Inflammatory macrophage (primary cell): ENCODE measurements around the gene GRAPL.
A peak's percentile ranks its signal among the peaks of the same experiment; 100 is the strongest.
"Not testable (repeated sequence)": the region's sequence is repeated elsewhere in the genome, so short reads cannot be mapped to it uniquely, and the experiment has no call there.

Source experiments
- DNase-seq, 2 donors: peaks; one replicate each; pipeline ENCODE4 v3.0.0-alpha.2; 2020 to 2022
- total RNA-seq, 18 experiments: gene quantifications; one replicate each; lab custom pipeline; 2026; ENCODE audit warnings: mixed read lengths in 6 of 18, inconsistent platforms in 2 of 18; lab: John Stamatoyannopoulos, UW

Gene GRAPL
- total RNA-seq, result 0 to 0.11 (median 0) reads per million in 18 experiments

DNA sequence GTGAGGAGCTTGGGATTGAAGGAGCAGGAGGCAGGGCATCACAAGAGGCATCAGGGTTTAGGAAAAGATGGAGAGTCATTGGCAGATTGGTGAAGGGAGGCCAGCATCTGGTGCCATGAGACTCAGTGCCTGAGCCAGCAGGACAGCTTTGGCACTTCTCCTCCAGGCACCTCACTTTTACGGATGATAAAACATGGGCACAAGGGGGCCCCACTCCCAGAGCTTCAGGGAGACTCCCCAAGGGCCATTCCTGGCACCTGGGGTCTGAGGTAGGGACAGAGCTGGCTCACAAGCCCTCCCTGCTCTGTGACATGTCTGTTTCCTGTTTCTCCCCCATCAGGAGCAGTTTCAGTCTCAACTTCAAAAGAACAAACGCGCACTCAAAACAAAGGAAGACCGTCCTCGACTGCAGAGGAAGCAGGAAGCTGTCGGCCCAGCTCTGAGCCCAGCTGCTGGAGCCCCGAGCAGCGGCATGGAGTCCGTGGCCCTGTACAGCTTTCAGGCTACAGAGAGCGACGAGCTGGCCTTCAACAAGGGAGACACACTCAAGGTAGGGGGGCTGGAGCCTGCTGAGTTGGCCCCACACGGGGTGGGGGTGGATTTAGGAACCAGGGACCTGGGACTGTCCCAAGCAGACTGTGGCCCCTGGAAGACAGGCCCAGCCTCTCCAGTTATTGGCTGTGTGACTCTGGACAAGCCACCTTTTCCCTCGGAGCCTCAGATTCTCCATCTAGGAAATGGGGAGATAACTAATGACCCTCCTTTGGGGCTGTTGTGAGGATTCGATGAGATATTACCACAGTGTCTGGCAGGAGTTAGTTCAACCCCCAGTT lies at the start of gene GRAPL:
Gene GRAPL (plus strand): TSS at position 442 of the 833 bp plus-strand sequence. CDS start 31 bp downstream, at position 473.
- not testable (repeated sequence) for DNase-seq

DNA sequence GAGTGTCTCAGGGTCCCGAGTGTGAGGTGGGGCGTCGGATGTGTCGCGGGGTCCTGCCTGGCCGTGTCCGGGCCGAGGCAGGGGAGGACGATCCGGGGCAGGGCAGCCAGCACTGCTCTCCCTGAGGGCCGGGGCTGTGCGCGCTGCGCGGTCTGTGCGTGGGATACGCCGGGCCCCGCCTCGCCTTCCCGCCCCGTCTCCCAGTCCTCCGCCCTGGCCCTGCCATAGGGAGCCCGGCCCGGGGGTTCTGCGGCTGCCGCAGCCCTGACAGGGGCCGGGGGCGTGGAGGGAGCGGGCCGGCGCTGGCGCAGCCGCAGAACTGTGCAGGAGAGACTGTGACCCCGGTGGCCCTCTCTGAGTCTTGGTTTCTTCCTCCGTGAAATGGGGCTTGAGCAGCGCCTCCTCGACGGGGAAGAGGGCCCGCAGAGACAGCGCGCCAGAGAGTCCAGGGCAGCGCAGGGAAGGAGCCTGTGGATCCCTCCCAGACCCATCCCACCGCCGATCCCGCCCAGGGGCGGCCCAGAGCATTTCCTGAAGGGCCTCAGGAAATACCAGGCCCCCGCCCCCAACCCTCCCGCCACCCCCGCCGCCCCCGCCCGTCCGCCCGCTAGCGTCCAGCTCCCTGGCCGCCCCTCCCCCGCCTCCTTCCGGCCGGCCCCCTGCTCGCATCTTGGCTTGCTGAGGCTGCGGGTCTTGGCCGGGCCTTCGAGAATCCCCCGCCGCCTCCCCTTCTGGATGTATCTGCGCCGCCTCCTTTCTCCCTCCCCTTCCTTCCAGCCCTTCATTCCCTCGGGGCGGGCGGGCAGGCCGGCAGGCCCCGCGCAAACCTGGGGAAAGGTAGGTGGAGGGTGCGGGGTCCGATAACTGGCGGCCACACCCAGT lies 38.3 kb upstream of the GRAPL start:
- not testable (repeated sequence) for DNase-seq

DNA sequence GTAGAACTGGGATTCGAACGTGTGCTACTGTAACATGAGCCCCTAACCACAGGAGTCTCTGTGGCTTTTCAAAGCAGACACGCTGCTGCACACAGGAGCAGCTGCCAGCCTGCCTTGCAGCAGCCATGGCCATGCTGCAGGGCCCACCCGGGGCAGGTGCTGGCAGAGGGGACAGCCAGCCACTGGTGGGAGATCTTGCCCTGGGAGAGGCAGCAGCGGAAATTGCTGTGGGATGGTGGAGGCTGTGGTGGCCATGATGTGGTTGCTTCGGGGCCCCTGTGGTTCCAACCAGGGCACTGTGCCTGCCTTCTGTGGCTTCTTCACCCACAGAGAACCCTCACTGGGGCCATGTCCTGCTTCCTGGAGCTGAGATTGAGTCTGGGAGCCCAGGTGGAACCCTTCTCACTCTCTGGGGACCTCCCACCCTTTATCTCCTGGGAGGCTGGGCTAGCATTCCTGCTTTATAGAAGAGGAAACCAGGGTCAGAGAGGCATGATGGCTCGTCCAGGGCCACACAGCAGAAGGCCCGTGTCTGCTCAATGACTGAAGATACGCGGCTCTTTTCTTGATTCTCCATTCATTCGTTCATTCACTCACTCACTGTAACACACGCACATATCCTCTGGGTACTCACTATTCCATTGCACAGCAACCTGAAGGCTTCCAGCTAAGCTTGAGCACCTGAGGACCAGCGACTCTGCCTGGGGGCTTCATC lies 37.2 kb upstream of the GRAPL start:
- not testable (repeated sequence) for DNase-seq

DNA sequence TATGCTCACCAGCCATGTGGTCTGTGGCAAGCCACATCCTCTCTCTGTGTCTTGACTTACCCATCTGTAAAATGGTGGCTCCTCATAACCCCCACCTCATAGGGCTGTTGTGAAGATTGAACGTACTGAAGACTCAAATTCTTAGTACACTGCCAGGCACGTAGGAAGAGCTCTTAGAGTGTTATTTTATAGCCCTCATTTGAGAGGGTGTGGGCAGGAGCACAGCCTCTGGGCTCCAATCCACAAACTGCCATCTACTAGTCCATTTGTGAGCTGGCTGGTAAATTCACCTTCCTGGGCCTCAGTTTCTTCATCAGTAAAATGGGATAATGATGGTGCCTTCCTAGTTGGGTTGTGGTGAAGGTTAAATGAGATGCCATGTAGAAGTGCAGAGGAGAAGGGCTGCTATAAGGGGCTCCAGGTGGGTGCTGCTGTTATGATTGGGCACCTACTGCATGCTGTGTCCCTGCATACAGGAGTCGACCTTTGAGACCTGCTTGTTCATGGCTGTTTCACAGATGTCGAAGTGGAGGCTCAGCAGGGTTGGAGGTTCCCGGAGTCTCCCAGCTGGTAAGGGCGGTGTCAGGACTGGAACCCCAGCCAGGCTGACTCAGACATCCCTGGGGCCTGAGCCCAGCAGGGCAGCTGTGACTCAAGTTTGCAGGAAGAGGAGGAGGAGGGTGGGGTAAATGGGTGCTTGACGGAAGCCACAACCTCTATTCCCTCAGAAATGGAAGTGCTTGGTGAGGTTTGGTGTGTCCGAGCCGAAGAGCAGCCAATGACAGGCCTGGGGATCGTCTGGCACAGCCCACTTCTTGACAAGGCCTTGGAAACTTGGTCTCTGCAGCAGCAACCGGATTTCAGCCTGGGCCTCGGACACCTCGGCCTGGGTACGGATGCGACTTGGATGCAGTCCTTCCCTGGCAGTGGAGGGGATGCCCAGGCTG lies 34.4 kb upstream of the GRAPL start:
- not testable (repeated sequence) for DNase-seq

DNA sequence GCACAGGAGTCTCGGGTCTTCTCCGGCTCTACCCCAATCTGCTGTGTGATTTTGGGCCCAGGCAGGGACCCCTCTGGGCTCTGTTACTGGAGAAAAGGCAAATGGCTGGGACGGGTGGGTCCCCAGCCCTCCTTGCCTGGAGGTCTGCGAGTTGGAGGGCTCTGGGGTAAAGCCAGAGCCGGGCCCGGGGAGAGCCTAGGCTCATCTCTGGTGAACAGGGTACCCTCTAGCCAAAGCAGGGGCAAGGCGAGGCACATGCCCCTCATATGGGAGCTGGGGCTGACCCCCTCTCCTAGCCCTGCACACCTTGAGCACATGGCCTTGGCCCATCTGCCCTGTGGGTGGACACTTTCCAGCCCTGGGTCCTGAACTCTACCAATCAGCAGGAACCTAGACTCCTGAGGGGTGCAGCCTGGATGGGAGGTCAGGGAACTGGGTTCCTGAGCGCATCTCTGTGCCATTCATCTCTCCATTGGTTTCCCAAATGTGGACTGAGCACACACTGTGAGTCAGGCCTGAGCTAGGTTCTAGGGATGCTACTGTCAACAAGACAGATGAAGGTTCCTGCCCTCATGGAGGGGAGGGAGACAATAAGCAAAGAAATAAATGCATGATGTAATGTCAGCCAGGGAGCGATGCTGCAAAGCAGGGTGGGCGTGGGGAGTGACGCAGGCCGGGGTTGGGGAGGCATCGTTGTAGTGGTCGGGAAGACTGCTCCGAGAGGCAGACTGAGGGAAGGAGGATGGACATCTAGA lies 33.5 kb upstream of the GRAPL start:
- not testable (repeated sequence) for DNase-seq

DNA sequence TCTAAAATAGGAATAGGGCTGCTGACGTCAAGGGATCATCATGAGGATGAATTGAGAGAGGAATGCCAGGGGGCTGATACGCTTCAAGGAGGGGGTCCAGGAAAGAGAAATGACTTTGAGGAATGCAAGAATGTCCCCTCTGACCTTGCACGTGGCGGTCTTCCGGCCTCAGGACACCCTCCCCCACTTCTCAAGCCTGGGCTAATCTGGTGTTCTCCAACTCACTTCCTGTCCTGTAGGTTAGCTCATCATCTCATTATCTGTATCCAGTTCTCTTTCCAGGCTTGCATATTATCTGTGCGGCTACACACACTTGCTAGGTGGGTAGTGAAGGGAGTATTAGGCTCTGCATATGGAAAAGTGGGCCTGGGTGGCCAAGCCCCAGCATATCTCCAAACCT lies 18.9 kb upstream of the GRAPL start:
- DNase-seq, result peak in 1 of 2 donors; percentile 2

DNA sequence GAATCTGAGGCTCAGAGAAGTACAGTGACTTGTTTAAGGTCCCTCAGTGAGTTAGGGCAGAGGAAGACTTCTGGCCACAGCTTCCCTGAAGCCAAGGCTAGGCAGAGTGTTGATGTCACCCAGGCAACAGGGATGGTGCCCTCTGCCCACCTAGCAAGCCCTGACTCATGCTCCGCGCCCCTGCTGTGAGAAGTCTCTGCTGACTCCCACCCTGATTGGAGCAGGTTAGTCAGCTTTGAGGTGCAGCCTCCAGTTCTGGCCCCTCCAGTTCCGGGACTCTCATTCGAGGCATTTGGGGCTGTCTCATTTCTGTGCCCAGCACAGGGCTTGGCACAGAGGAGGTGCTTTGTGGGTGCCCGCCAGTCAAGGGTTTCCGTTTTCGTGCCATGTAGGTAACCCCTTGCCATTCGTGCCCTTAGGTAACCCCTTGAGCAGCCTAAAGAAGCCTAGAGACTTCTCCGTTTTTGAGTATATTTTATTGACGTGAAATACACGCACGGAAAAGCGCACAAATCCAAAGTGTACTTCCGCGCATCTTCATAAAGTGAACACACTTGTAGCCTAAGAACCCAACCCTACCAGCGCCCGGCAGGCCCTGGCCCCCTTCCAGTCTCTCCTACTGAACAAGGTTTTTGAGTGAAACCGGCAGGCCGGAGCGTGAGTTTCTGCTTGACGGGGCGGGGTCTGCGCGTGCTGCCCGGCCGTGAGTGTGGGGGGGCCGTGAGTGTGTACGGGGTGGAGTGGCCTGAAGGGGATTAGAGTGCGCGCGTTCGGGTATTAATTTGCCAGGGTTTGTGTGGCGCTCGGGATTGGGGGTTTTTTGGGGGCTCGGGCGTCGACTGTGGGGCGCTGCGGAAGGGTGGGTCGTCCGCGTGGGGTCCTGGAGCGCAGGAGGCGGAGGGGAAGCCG lies 16.9 kb upstream of the GRAPL start:
- not testable (repeated sequence) for DNase-seq

DNA sequence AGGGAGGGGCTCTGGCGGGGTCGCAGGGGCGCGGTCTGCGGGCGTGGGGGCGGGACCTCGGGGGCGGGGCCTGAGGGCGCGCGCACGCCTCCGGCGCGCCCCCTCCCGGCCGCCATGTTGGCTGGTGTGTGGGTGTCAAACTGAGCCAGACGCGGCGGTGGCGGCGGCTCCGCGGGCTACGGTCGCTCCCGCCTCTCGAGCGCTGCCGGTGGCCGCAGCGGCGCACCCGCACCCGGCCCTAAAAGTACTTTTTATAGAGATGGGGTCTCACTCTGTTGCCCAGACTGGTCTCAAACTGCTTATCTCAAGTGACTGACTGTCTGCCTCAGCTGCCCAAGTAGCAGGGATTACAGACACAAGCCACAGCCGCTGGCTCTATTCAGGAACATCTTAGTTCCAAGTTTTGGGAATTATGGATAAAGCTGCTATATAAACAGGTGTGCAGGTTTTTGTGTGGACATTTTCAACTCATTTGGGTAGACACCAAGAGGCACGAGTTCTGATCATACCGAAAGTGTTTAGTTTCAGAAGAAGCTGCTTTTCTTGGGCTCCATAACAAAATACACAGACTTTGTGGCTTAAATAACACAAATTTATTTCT lies 16.2 kb upstream of the GRAPL start:
- DNase-seq, result peak; percentile 0 to 32

DNA sequence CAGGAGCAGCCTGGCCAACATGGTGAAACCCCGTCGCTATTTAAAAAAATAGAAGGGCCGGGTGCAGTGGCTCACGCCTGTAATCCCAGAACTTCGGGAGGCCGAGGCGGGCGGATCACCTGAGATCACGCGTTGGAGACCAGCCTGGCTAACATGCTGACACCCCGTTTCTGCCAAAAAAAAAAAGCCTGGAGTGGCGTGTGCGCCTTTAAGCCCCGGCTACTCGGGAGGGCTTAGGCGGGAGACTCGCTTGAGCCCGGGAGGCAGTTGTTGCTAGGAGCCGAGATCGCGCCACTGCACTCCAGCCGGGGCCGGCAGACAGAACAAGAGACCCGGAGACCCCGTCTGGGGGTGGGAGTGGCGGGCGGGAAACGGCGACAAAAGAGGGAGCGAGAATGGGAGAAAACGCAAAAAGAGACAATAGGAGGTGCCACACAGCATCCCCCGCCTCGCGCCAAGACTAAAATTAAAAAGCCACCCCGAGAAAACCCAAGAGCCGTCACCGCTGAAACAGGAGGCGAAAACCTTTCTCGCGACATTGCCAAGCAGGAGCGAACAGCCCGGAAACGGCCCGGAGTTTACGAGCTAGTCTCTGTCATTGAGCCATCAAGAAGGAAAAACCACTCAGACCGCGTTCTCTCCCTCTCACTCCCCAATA lies 15.5 kb upstream of the GRAPL start:
- peak; percentile 1 to 79 for DNase-seq

DNA sequence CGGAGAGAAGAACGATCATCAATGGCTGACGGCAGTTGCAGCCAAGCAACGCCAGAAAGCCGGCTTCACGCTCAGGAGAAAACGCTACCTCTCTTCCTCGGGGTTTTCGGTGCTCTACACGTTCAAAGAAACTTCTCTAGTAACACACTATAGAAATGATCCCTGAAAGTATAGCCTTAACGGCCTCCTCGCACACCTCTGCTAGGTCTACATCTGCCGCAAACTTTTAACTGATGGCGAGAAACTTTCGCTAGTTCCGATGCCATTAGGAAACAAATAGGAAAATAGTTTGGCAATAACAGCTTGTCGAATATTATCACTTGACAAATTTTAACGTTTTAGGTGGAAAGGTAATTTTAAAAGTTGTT lies 14.9 kb upstream of the GRAPL start:
- DNase-seq, result peak in 1 of 2 donors; percentile 3

DNA sequence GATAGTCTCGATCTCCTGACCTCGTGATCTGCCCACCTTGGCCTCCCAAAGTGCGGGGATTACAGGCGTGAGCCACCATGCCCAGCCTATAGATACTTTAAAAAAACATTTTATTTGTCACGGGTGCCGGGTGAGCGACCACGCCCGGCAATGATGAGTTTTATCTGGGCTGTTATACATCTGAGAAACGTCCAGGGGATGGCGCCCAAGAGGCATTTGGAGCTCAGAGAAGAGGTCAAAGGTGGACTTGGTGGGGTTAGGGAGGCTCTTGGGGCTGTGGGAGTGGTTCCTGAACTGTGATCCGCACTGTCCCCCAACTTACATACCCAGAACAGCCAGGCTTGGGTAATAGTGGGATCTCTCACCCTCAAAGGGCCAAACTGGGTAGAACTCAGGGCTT lies 8.7 kb upstream of the GRAPL start:
- DNase-seq, result not testable (repeated sequence)

DNA sequence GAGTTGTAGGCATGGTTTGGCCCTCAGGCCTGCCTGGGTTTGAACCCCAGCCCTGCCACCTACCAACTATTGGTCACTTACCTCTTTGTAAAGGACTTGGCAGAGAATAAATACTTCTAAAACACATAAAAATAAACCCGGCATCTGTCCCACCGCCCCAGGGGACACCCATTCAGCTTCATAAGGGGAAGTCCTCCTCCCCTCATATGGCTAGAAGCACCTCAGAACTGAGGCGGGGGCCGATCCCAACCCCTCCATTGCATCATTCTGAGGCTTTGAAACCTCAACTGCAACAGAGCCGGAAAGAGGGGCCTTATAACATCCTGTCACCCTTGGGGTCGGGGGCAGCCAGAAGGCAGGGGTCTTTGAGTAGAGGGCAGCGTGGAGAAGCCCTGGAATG lies 2.1 kb upstream of the GRAPL start:
- not testable (repeated sequence) for DNase-seq

DNA sequence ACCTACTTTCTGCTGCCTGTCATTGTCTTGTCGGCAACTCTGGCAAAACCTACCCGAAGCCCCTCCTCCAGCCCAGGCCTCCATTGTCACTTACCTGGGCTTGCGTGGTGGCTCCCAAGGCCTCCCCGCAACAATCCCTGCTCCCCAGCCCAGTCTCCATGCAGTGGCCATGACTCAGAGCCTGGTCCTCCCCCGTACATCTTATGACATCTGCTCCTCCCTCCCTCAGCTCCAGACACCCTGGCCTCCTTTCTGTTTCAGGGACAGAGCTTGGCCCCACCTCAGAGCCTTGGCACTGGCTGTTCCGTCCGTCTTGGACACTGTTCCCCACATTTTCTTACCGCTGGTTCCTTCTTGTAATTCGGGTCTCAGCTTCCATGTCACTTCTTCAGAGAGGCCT lies 2.1 kb downstream of the GRAPL start:
- not testable (repeated sequence) for DNase-seq

DNA sequence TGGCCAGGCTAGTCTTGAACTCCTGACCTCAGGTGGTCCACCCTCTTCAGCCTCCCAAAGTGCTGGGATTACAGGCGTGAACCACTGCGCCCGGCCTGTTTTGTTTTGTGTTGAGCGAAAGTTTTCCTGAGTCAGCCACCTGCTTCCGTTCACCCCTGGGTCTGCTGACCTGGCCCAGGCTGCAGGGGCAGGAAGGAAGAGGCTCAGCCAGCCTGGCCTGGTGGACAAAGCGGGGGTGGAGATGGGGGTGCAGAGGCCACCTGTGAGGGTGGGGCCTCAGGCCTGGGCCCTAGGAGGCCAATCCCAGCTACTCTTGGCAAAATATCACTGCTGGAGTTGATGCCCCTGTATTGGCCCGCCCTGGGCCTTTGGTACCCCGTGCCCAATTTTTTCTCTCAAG lies 3.7 kb downstream of the GRAPL start:
- DNase-seq, result not testable (repeated sequence)

DNA sequence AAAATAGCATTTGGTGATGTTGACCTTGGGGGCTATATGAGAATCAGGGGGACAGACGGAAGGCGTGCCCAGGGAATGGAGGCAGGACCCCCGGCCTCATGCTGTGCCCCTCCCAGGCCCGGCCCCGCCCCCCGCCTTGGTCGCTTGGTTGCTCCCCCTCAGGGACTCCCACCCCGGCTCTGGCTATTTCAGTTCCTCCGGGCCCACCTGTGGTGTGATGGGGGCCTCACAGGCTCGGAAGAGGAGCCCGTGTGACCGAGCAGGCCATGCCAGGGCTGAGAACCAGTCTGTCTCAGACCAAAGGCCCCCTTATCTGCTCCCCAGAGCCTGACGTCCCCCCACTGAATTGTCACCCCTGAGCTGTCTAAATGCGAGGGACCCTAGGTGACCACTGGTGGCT lies 4.4 kb downstream of the GRAPL start:
- DNase-seq, result not testable (repeated sequence)

DNA sequence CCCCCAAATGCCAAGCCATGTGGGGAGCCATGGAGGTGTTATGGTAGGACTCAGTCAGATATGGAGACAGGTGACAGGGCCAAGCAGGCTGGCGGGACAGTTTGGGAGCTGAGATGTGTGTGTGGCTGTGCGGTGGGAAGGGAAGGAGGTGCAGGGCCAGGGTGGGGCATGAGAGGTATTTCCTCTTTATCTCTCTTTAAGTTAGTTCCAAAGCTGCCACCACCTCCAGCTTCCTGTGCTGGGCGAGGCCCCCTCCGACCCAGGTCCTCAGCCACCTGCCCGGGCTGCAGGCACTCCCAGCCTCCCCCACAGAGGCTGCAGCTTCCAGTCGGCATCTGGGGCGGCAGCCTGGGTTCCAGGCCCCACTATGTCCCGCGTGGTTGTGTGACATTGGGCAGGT lies 6.4 kb downstream of the GRAPL start:
- DNase-seq, result not testable (repeated sequence)

DNA sequence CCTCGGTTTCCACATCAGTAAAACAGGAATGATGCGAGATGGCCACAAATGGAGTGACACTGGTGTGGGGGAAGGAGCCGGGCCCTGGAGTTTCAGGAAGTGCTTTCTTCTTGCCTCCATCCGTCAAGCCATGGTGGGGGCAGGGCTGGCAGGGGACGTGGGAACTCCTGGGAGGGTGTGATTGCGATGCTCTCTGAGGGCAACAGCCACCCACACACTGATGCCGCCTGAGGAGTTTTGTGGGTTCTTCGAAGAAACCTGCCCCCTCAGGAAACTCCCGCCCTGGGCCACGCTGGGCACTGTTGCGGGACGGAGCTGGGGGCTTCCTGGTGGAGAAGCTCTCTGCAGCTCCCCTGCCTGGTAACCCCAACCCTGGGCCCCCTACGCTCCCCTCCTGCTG lies 8.0 kb downstream of the GRAPL start:
- not testable (repeated sequence) for DNase-seq

DNA sequence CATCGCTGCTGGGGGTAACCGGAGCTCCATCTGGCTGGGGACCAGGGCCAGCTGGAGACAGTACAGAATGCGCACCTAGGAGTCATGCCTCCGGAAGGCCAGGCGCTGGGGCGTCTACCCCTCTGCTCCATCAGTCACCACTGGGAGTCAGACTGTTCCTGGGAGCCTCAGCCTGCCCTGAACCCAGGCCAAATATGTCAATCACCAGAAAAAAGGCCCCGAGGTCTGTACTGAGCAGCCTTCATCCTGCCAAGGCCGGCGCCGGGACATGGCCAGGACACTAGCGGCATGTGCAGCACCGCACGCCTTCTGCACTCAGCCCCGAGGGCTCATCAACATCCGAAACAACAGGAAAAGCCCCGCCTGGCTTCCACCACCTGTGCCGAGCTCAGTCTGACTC lies 8.7 kb downstream of the GRAPL start:
- not testable (repeated sequence) for DNase-seq

DNA sequence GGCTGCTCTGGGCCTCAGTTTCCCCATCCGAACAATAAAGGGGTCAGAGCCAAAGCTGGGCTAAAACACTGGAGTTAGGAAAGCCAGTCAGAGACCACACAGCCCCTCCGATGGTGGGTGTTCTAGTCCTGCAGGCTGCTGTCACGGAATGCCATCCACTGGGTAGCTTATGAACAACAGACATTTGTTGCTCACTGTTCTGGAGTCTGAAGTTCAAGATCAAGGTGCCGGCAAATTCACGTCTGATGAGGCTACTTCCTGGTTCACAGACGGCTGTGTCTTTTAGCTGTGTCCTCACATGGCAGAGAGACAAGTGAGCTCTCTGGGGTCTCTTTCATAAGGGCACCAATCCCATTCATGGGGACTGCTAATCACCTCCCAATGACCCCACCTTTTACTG lies 9.2 kb downstream of the GRAPL start:
- not testable (repeated sequence) for DNase-seq
